ENCODE results near the gene ANKRD17.

DNA sequence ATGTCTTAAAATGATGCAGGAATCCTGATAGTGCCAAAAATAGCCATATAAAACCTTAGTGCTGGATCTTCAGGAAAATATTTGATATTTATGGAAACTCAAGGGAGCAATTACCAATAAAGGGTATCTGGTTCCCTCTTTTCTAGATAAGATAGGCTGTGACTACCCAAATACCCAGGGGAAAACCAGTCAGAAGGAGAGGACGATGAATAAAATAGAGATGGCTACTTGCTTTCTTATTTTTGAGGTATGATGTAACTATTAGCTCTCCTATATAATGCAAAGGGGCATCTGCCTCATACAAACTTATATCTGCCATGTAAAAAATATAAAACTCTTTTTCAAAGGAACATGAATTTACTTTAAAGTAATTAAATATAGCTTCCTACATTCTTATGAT, 165.7 kb downstream of the ANKRD17 start:
- TF ChIP-seq, protein P1, sequence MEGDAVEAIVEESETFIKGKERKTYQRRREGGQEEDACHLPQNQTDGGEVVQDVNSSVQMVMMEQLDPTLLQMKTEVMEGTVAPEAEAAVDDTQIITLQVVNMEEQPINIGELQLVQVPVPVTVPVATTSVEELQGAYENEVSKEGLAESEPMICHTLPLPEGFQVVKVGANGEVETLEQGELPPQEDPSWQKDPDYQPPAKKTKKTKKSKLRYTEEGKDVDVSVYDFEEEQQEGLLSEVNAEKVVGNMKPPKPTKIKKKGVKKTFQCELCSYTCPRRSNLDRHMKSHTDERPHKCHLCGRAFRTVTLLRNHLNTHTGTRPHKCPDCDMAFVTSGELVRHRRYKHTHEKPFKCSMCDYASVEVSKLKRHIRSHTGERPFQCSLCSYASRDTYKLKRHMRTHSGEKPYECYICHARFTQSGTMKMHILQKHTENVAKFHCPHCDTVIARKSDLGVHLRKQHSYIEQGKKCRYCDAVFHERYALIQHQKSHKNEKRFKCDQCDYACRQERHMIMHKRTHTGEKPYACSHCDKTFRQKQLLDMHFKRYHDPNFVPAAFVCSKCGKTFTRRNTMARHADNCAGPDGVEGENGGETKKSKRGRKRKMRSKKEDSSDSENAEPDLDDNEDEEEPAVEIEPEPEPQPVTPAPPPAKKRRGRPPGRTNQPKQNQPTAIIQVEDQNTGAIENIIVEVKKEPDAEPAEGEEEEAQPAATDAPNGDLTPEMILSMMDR (IDR thresholded peaks at IDR 0.05), result no peak
- no peak for TF ChIP-seq POLR2A (IDR thresholded peaks at IDR 0.05)

All from uterus (tissue), 2 donors.